GM18861 (cell line): ENCODE measurements around the gene CGB7.
"Not testable (repeated sequence)": the region's sequence is repeated elsewhere in the genome, so short reads cannot be mapped to it uniquely, and the experiment has no call there.

Experiments
- ATAC-seq: cut with Tn5 transposase; IDR thresholded peaks from one replicate; pipeline ENCODE4 v1.9.1; 2021; ENCODE audit not compliant: unreplicated experiment

The CGB7 gene

DNA sequence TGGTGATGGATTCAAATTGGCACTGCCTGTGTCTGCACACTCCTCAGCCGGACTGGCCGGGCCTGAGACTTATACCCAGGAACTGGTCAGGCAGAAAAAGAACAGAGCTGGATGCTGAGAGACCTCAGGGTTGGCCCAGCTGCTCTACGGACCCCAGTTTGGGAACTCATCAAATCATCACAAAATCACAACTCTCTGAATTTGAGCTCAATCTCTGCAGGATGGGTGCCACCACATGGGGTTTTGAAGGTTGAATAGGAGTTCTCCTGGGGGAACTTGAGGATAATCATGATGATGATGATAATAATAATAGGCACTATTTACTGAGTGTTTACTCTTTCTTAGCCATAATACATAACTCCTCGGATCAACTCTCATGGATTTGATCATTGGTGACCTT lies 14.9 kb downstream of the CGB7 start:
- not testable (repeated sequence) for ATAC-seq

DNA sequence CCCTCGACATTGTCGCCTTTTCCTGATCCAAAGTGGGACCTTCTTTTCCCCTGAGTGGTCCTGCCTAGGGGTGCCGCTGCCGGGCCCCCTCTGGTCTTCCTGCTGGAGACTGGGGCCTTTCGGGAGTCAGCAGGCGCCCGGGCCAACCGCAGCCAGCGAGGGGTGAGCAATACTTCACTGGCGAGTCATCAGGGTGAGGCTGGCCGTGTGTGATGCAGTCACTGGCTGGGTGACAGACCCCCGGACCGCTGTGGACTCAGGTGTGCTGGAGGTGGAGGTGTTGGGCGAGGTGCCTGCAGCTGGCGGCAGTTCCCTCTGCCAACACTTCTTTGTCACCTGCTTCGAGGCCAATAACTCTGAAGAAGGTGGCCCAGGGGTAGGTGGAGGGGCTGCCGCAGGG lies 15.4 kb downstream of the CGB7 start:
- ATAC-seq: no peak

GRCh38 chr19:49039736-49040135 lies 17.8 kb downstream of the CGB7 start:
- not testable (repeated sequence) for ATAC-seq

DNA sequence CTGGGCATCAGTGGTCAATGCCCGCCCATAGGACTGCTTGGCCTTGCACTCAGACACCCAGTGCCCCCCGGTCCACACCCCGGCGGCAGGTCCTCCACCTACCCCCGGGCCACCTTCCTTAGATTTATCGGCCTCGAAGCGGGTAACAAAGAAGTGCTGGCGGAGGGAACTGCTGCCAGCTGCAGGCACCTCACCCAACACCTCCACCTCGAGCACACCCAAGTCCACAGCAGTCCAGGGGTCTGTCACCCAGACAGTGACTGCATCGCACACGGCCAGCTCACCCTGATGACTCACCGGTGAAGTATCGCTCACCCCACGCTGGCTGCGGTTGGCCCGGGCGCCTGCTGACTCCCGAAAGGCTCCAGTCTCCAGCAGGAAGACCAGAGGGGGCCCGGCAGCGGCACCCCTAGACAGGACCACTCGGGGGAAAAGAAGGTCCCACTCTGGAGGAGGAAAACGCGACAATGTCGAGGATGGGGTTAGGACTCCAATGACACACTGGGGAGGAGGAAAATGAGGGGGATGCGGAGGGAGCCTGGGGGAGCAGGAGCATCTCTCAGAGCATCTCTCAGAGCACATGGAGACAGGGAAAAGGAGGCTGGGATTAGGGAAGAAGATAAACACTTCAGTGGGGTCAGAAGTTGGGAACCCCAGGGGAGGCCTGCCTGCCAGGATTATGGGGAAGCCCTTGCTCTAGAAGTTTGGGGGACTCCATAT lies 18.8 kb downstream of the CGB7 start:
- ATAC-seq: not testable (repeated sequence)

GRCh38 chr19:49038111-49038510 lies 19.4 kb downstream of the CGB7 start:
- not testable (repeated sequence) for ATAC-seq

- ATAC-seq: not testable (repeated sequence)
These were observed 20.7 kb downstream of the CGB7 start, which contains the start of gene CGB1 for GRCh38 chr19:49036815-49037214. TSS of gene CGB1 (minus strand) at chr19:49036895. CDS start at chr19:49036711, 184 bp downstream.

DNA sequence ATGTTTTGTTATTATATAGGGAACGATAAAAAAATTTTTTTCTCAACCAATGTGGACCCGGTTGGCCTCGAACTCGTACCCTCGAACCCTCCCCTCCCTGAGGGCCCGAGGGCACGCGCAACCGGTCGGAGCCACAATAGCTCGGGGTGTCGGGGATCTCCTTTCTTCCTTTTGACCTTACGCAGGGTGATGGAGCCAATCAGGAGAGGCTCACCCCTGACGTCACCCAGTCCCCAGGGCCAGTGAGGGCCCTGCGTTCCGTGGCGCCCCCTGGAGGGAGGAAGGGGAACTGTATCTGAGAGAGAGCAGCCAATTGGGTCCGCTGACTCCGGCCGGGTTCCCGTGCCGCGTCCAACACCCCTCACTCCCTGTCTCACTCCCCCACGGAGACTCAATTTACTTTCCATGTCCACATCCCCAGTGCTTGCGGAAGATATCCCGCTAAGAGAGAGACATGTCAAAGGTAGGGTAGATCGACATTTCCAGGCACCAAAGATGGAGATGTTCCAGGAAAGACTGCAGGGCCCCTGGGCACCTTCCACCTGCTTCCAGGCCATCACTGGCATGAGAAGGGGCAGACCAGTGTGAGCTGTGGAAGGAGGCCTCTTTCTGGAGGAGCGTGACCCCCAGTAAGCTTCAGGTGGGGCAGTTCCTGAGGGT lies 25.8 kb downstream of the CGB7 start, which contains the start of gene CGB2:
Gene CGB2 (plus strand): TSS at position 249 of the 660 bp plus-strand sequence. CDS start 206 bp downstream, at position 455.
- not testable (repeated sequence) for ATAC-seq

- not testable (repeated sequence) for ATAC-seq
These were observed 27.2 kb downstream of the CGB7 start for GRCh38 chr19:49030323-49030722.

DNA sequence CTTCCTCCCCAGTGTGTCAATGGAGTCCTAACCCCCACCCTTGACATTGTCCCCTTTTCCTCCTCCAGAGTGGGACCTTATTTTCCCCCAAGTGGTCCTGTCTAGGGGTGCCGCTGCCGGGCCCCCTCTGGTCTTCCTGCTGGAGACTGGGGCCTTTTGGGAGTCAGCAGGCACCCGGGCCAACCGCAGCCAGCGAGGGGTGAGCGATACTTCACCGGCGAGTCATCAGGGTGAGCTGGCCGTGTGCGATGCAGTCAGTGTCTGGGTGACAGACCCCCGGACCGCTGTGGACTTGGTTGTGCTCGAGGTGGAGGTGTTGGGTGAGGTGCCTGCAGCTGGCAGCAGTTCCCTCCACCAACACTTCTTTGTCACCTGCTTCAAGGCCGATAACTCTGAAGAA lies 27.8 kb downstream of the CGB7 start:
- not testable (repeated sequence) for ATAC-seq

DNA sequence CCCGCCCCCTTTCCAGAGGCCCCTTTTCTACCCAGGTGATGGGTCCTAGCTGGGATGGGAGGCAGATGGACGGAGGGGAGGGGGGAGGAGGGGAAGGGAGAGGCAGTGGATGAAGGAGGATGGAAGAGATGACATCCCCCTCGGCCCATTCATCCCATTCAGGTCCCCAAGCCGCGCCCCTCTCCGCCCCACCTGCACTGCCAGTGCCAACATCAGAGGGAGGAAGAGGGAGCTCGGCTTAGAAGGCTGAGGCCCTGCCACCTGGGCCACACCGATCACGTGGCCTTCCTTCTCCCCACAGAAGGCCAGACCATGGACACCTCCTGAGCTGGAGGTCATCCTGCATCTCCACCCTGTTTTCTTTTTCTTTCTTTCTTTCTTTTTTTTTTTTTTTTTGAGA lies 28.9 kb downstream of the CGB7 start:
- ATAC-seq: not testable (repeated sequence)

DNA sequence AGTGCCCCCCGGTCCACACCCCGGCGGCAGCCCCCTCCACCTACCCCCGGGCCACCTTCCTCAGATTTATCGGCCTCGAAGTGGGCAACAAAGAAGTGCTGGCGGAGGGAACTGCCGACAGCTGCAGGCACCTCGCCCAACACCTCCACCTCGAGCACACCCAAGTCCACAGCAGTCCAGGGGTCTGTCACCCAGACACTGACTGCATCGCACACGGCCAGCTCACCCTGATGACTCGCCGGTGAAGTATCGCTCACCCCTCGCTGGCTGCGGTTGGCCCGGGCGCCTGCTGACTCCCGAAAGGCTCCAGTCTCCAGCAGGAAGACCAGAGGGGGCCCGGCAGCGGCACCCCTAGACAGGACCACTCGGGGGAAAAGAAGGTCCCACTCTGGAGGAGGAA lies 31.9 kb downstream of the CGB7 start:
- ATAC-seq: not testable (repeated sequence)

DNA sequence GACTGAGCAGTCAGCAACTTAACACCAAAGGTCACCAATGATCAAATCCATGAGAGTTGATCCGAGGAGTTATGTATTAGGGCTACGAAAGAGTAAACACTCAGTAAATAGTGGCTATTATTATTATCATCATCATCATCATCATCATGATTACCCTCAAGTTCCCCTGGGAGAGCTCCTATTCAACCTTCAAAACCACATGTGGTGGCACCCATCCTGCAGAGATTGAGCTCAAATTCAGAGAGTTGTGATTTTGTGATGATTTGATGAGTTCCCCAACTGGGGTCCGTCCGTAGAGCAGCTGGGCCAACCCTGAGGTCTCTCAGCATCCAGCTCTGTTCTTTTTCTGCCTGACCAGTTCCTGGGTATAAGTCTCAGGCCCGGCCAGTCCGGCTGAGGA lies 32.5 kb downstream of the CGB7 start:
- ATAC-seq: not testable (repeated sequence)

DNA sequence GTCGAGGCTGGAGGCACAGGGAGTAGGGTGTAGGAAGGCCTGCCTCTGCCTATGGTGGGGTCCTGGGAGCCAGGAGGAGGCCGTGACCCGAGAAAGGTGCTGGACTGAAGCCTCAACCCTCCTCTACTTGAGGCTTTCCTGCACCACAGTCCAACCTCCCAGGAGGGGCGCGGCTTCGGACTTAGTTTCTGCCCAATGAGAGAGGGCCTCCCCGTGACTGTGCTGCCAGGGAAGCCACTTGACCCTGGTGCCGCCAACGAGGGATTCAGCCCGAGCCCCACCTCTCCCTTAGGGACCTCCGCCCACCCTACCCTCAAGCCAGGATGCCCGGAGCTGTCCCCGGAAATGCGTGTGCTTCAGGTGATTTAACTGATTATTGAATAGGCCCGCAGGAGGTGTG lies 33.3 kb downstream of the CGB7 start, which contains the start of gene CGB3:
Gene CGB3 (minus strand): TSS at position 101 of the 400 bp plus-strand sequence. CDS start 362 bp downstream, outside the sequence.
- ATAC-seq: not testable (repeated sequence)

DNA sequence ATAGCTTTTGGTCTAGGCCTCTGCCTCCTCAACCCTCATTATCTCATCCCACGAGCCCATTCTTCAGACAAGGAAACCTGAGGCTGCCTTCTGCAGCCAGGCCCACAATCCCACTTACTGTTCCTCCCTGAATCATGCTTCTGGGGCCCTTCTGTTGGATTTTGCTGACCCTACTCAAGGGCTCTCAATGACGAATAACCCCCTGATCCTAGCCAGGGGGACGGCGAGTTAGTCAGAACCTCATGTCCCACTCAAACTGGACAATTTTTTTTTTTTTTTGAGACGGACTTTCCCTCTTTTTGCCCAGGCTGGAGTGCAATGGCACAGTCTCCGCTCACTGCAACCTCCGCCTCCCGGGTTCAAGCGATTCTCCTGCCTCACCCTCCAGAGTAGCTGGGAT lies 35.4 kb downstream of the CGB7 start:
- ATAC-seq: no peak

DNA sequence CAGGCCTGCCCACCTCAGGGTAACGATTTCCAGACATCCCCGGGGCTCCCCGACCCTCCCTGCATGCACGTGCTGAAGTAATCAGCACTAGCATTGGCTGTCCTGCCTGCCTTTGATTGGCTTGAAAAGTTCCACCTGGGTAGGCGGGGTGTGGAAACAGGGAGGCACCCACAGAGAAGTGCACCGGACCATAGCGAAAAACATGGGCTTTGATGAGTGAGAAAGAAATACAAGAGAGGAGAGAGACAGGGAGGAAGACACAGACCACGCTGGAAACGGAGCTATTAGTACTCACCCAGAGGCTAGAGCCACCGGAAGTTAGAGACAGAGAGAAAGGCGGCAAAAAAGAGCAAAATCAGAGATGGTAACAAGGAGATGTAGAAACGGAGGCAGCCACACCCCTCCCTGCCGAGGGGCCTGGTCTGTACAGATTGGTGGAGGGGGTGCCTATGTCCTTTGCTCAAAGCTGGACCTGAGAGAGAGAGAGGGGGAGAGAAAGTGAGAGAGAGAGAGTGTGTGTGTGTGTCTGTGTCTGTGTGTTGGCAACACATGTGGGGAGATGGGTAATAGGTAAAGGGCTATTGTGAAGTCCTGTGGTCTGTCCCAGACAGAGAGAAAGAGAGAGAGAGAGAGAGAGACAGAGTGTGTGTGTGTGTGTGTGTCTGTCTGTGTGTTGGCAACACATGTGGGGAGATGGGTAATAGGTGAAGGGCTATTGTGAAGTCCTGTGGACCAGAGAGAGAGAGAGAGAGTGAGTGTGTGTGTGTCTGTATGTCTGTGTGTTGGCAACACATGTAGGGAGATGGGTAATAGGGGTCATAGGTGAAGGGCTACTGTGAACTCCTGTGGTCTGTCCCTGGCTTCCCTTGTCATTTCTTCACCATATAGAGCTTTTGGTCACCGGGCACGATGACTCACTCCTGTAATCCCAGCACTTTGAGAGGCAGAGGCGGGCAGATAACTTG lies 36.3 kb downstream of the CGB7 start:
- ATAC-seq: no peak

- ATAC-seq: no peak
These were observed 37.2 kb downstream of the CGB7 start for GRCh38 chr19:49020342-49020741.

GRCh38 chr19:49019242-49019932 lies 38.2 kb downstream of the CGB7 start:
- no peak for ATAC-seq

GRCh38 chr19:49018388-49019241 lies 38.9 kb downstream of the CGB7 start:
- not testable (repeated sequence) for ATAC-seq

DNA sequence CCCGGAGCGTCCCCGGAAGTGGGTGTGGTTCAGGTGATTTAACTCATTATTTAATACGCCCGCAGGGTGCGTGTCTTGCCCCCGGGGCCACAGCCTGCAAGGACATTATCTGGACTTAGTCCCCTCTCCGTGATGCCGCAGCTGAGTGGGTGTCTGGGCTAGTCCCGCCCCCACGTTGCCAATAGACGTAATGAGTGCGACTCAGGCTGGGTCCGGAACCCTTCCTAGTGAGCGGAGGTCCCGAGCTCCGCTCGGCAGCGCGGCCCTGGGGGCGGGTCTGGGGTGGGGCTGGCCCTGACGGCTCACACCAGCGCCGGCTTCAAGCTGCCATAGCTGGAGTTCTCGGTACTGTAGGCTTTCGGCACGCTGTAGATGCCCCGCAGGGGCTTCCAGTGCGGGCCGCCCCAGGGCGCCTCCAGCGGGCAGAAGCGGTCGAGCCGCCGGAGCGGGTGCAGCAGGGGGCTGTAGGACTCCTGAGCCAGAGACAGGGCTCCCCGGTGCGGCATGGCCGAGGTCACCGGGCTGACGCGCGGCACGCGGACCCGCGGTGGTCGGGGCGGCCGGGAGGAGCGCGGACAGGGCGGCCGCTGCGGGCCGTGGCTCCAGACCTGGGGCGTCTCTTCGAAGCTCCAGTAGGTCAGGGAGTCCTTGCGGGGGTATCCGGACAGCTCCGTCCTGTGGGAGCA lies 39.7 kb downstream of the CGB7 start:
- ATAC-seq: no peak
